ENCODE results near the gene SDHAF4.
"Not testable (repeated sequence)": the region's sequence is repeated elsewhere in the genome, so short reads cannot be mapped to it uniquely, and the experiment has no call there.

Gene SDHAF4

DNA sequence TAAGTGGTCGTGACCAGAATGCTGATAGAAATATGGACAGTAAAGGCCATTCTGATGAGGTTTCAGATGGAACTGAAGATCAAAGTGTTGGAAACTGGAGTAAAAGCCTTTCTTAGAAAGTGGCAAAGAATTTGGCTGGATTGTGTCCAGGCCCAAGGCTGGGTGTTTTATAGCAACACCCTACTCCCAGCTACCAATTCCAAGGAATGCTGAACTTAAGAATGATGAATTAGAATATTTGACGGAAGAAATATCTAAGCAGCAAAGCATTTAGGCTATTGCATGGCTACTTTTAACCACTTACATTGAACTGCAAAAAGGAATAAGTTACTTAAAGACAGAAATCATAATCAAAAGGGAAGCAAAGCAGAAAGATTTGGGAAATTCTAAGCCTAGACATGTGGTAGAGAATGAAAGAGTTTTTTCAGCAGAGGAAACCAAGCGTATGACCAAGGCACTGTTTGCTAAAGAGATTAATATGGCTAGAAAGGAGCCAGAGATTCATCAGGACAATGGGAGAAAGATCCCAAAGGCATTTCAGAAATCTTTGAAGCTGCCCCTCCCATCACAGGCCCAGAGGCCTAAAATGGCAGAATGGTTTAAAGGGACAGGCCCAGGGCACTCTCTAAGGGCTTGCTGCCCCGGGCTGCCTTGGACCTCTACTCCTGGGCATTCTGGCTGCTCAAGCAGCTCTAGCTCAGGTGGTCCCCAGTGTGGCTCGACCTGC is 25.8 kb downstream of the SDHAF4 start:
- DNase-seq, result no peak

- no peak for DNase-seq
Observed at GRCh38 chr6:70593118-70593486, 26.4 kb downstream of the SDHAF4 start.

- DNase-seq, result peak in 2 of 5 experiments; percentile 4 to 79
Observed at GRCh38 chr6:70599187-70599586, 32.5 kb downstream of the SDHAF4 start.

- no peak for DNase-seq
Observed at GRCh38 chr6:70601014-70601413, 34.3 kb downstream of the SDHAF4 start.

DNA sequence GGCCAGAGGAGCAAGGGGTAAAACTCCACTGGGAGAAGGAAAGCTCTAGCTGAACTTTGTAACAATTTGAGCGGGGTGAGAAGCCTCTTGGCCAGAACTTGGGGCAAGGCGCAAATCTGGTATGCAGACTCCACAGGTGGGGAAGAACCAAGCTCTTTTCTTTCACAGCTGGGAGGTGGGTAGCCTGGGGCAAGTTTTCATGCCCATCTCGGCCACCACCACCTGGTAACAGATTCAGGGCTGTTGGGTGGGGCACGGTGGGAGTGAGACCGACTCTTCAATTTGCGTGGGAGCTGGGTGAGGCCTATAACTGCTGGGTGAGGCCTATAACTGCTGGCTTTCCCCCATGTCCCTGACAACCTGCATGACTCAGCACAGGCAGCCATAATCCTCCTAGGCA is 37.5 kb downstream of the SDHAF4 start:
- DNase-seq, result no peak

- not testable (repeated sequence) for DNase-seq
Observed at GRCh38 chr6:70607371-70607770, 40.6 kb downstream of the SDHAF4 start.

DNA sequence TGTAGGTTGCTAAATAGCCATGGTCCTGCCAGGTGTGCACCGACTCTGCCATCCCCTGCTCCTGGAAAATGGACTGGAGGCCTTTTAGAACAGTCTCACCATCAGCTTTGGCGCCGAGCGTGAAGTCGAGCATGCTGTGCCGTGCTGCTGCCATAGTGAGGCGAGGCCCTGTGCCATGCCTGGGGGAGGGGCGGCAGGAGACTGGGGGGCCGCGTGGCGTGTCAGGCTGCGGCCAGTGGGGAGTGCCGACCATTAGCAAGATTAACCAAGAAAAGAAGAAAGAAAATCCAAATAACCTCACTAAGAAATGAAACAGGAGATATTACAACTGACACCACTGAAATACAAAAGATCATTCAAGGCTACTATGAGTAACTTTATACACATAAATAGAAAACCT is 42.5 kb downstream of the SDHAF4 start:
- not testable (repeated sequence) for DNase-seq

DNA sequence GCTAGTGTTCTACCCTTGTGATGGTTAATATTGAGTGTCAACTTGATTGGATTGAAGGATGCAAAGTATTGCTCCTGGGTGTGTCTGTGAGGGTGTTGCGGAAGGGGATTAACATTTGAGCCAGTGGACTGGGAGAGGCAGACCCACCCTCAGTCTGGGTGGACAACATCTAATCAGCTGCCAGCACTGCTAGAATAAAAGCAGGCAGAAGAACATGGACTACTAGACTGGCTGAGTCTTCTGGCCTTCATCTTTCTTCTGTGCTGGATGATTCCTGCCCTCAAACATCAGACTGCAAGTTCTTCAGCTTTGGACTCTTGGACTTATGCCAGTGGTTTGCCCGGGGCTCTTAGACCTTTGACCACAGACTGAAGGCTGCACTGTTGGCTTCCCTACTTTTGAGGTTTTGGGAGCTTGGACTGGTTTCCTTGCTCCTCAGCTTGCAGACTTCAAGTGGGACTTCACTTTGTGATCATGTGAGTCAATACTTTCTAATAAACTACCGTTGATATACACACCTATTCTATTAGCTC is 50.1 kb downstream of the SDHAF4 start:
- no peak for DNase-seq

GRCh38 chr6:70620746-70621145 is 54.0 kb downstream of the SDHAF4 start:
- no peak for DNase-seq

GRCh38 chr6:70622461-70622860 is 55.7 kb downstream of the SDHAF4 start:
- DNase-seq, result no peak

DNA sequence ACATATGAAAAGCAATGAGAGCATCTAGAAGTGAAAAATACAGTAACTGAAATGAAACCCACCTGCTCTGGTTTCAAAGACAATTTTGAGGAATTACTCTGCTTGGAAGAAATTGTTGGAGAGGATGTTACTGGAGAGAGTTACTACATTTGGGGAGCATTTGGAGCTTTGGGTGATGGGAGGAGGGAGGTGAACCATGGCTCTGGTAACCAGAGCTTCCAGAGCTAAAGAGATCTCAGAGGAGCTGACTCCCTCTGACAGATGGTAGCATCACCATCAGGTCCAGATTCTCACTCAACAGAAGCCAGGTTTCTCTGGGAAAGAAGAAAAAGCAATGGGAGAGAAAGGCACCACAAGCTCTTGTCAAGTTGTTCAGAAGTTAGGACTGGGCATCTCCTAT is 58.7 kb downstream of the SDHAF4 start:
- DNase-seq, result no peak

- no peak for DNase-seq
Observed at GRCh38 chr6:70627500-70628254, 60.9 kb downstream of the SDHAF4 start.

DNA sequence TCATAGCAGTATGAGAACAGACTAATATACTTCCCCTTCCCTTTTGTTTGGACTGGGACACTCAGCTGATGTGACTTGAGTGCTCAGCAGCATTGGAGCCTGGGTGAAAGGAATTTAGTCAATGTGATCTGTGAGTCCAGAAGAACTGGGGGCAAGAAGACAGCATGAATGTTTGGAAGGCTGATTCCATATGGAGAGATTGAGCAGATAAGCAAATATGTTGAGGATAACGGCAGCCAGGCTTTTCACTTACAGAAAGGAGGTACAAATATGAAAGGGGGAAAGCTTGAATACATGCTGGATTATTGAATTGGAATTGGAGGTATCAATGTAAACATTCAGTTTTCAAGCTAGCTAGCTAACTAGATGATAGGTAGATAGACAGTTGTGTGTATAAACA is 63.2 kb downstream of the SDHAF4 start:
- DNase-seq, result no peak

GRCh38 chr6:70633870-70634269 is 67.1 kb downstream of the SDHAF4 start:
- DNase-seq, result no peak

GRCh38 chr6:70636596-70636995 is 69.9 kb downstream of the SDHAF4 start:
- DNase-seq, result no peak

- no peak for DNase-seq
Observed at GRCh38 chr6:70638468-70638867, 71.7 kb downstream of the SDHAF4 start.
